H9 (cell line): Measurements from ENCODE around the gene CCDC88A. TPM values are rescaled to one million over a fixed set of nuclear protein-coding genes. Genes with fewer than 3 reads are reported as not detected.
"Not testable (repeated sequence)": the region's sequence is repeated elsewhere in the genome, so short reads cannot be mapped to it uniquely, and the experiment has no call there.

Source experiments
- DNase-seq: peaks from one replicate; pipeline ENCODE4 v3.0.0-alpha.2; 2017
- H2AFZ ChIP-seq: one replicate; pipeline ENCODE4 v1.6.1; 2013; ENCODE audit warnings: mild to moderate bottlenecking, low read length, control low read depth, moderate library complexity
- H2AK5ac ChIP-seq: 2 replicates; pipeline ENCODE4 v1.6.1; 2013; ENCODE audit warnings: low read length, control low read depth, mixed read lengths; ENCODE audit not compliant: insufficient read length
- H2BK120ac ChIP-seq: one replicate; pipeline ENCODE4 v1.6.1; 2013; ENCODE audit warnings: low read depth, mild to moderate bottlenecking, low read length, control low read depth, inconsistent platforms; ENCODE audit not compliant: poor library complexity, severe bottlenecking
- H2BK12ac ChIP-seq: 2 replicates; pipeline ENCODE4 v1.6.1; 2013; ENCODE audit warnings: low read length, control low read depth, mixed read lengths, low read depth; ENCODE audit not compliant: insufficient read length
- H2BK15ac ChIP-seq: 2 replicates; pipeline ENCODE4 v1.6.1; 2013; ENCODE audit warnings: low read depth, low read length, control low read depth
- H2BK20ac ChIP-seq: one replicate; pipeline ENCODE4 v1.6.1; 2013; ENCODE audit warnings: low read depth, mild to moderate bottlenecking, low read length, control low read depth, inconsistent platforms; ENCODE audit not compliant: poor library complexity, severe bottlenecking
- H2BK5ac ChIP-seq: 2 replicates; pipeline ENCODE4 v1.6.1; 2013; ENCODE audit warnings: low read length, control low read depth, mixed read lengths; ENCODE audit not compliant: insufficient read length
- H3K14ac ChIP-seq: 2 replicates; pipeline ENCODE4 v1.6.1; 2013; ENCODE audit warnings: low read length, control low read depth; ENCODE audit not compliant: insufficient read depth
- H3K18ac ChIP-seq: 2 replicates; pipeline ENCODE4 v1.6.1; 2013; ENCODE audit warnings: low read depth, mild to moderate bottlenecking, mixed read lengths, low read length, control low read depth; ENCODE audit not compliant: insufficient read length
- H3K23ac ChIP-seq: 2 replicates; pipeline ENCODE4 v1.6.1; 2013; ENCODE audit warnings: low read length, control low read depth, mixed read lengths, low read depth; ENCODE audit not compliant: insufficient read length
- H3K23me2 ChIP-seq: 2 replicates; pipeline ENCODE4 v1.6.1; 2013; ENCODE audit warnings: low read depth, mild to moderate bottlenecking, mixed read lengths, low read length, control low read depth; ENCODE audit not compliant: insufficient read length, poor library complexity, severe bottlenecking
- H3K27ac ChIP-seq: 2 replicates; pipeline ENCODE4 v1.5.1; 2013; ENCODE audit warnings: low read length, control low read depth, mixed read lengths, low read depth; ENCODE audit not compliant: insufficient read length
- H3K27me3 ChIP-seq: 2 replicates; pipeline ENCODE4 v1.6.1; 2013; ENCODE audit warnings: low read length, control low read depth, inconsistent platforms; ENCODE audit not compliant: insufficient read depth
- H3K4ac ChIP-seq: 2 replicates; pipeline ENCODE4 v1.6.1; 2013; ENCODE audit warnings: low read depth, mild to moderate bottlenecking, control low read depth, inconsistent platforms, low read length, moderate library complexity
- H3K4me1 ChIP-seq: 2 replicates; pipeline ENCODE4 v1.6.1; 2013; ENCODE audit warnings: low read length, control low read depth, inconsistent platforms; ENCODE audit not compliant: insufficient read depth
- H3K4me2 ChIP-seq: 2 replicates; pipeline ENCODE4 v1.6.1; 2013; ENCODE audit warnings: low read length, control low read depth, mixed read lengths; ENCODE audit not compliant: insufficient read length, insufficient read depth
- H3K56ac ChIP-seq: 2 replicates; pipeline ENCODE4 v1.6.1; 2013; ENCODE audit warnings: low read depth, mild to moderate bottlenecking, mixed read lengths, low read length, control low read depth; ENCODE audit not compliant: insufficient read length
- H3K79me1 ChIP-seq: 2 replicates; pipeline ENCODE4 v1.6.1; 2013; ENCODE audit warnings: low read depth, mild to moderate bottlenecking, moderate library complexity, low read length, control low read depth, inconsistent platforms; ENCODE audit not compliant: insufficient read depth, poor library complexity, severe bottlenecking
- H3K79me2 ChIP-seq: 2 replicates; pipeline ENCODE4 v1.6.1; 2013; ENCODE audit warnings: low read length, control low read depth, inconsistent platforms; ENCODE audit not compliant: insufficient read depth
- H3K9ac ChIP-seq: 2 replicates; pipeline ENCODE4 v1.6.1; 2013; ENCODE audit warnings: low read length, control low read depth, mixed read lengths; ENCODE audit not compliant: insufficient read length; ENCODE audit errors: extremely low read depth
- H3K9me3 ChIP-seq: one replicate; pipeline ENCODE4 v1.6.1; 2013; ENCODE audit warnings: low read depth, low read length, inconsistent platforms; ENCODE audit not compliant: control insufficient read depth
- H3T11ph ChIP-seq: one replicate; pipeline ENCODE4 v1.6.1; 2013; ENCODE audit warnings: mild to moderate bottlenecking, low read length, control low read depth, inconsistent platforms
- H4K20me1 ChIP-seq: one replicate; pipeline ENCODE4 v1.6.1; 2013; ENCODE audit not compliant: control insufficient read depth, insufficient read length, insufficient read depth
- H4K5ac ChIP-seq: 2 replicates; pipeline ENCODE4 v1.6.1; 2013; ENCODE audit warnings: low read depth, mild to moderate bottlenecking, mixed read lengths, low read length, control low read depth; ENCODE audit not compliant: insufficient read length
- H4K8ac ChIP-seq: replicated peaks from 2 replicates; pipeline ENCODE4 v1.6.1; 2013; ENCODE audit warnings: low read length, control low read depth, mixed read lengths, low read depth; ENCODE audit not compliant: insufficient read length
- H4K91ac ChIP-seq: 2 replicates; pipeline ENCODE4 v1.6.1; 2013; ENCODE audit warnings: low read depth, mild to moderate bottlenecking, moderate library complexity, mixed read lengths, low read length, control low read depth; ENCODE audit not compliant: insufficient read length
- H3K27ac Mint-ChIP-seq, 3 experiments: 2 replicates in 2 of 3; 3 replicates in 1 of 3; pipeline ENCODE4 v1.8.0; 2020 to 2021; ENCODE audit warnings: mixed read lengths in 3 of 3, mild to moderate bottlenecking in 1 of 3, moderate library complexity in 1 of 3
- H3K27me3 Mint-ChIP-seq: 2 replicates; pipeline ENCODE4 v1.8.0; 2021; ENCODE audit warnings: low read depth, mild to moderate bottlenecking, moderate library complexity, mixed read lengths
- H3K36me3 Mint-ChIP-seq, 3 experiments: 2 replicates in 2 of 3; 3 replicates in 1 of 3; pipeline ENCODE4 v1.8.0; 2020 to 2021; ENCODE audit warnings: low read depth in 3 of 3, mixed read lengths in 3 of 3; ENCODE audit not compliant: insufficient read depth in 1 of 3
- H3K4me1 Mint-ChIP-seq, 2 experiments: 2 replicates each; pipeline ENCODE4 v1.8.0; 2020; ENCODE audit warnings: mixed read lengths in 2 of 2
- H3K4me3 Mint-ChIP-seq, 2 experiments: 2 replicates in 1 of 2; 3 replicates in 1 of 2; pipeline ENCODE4 v1.8.0; 2020 to 2021; ENCODE audit warnings: mild to moderate bottlenecking in 2 of 2, mixed read lengths in 2 of 2, moderate library complexity in 1 of 2
- H3K9me3 Mint-ChIP-seq, 2 experiments: 2 replicates in 1 of 2; 3 replicates in 1 of 2; pipeline ENCODE4 v1.8.0; 2020; ENCODE audit warnings: mild to moderate bottlenecking in 2 of 2, mixed read lengths in 2 of 2, moderate library complexity in 1 of 2
- WGBS: extraction: QIAGEN DNeasy Blood & Tissue Kit; methylation state at CpG from one replicate; pipeline ENCODE4 v1.1.7; 2013; ENCODE audit warnings: missing lambda C conversion rate, low lambda C conversion rate, mixed read lengths; ENCODE audit not compliant: insufficient read length; ENCODE audit errors: extremely low coverage; 5-methylcytosine and 5-hydroxymethylcytosine counted together
- total RNA-seq: library from RNA; stranded (reverse); gene quantifications from 2 replicates; pipeline ENCODE4 v1.2.1, GENCODE V29; 2021
- TF ChIP-seq, protein P1 (sequence below): fragments of 200-600 bp; sonication (generic); conservative IDR thresholded peaks from 3 replicates; pipeline ENCODE4 v1.8.0; 2021; ENCODE audit warnings: antibody characterized with exemption, mild to moderate bottlenecking

Gene CCDC88A
- total RNA-seq, 1 experiment from 2014 or later = 91.8 TPM

GRCh38 chr2:55268288-55268906 is 151.3 kb downstream of the CCDC88A start:
- H4K91ac ChIP-seq = no peak overlapping the region
- H2BK15ac ChIP-seq = no peak overlapping the region
- H4K5ac ChIP-seq = no peak overlapping the region
- TF ChIP-seq, protein P1, sequence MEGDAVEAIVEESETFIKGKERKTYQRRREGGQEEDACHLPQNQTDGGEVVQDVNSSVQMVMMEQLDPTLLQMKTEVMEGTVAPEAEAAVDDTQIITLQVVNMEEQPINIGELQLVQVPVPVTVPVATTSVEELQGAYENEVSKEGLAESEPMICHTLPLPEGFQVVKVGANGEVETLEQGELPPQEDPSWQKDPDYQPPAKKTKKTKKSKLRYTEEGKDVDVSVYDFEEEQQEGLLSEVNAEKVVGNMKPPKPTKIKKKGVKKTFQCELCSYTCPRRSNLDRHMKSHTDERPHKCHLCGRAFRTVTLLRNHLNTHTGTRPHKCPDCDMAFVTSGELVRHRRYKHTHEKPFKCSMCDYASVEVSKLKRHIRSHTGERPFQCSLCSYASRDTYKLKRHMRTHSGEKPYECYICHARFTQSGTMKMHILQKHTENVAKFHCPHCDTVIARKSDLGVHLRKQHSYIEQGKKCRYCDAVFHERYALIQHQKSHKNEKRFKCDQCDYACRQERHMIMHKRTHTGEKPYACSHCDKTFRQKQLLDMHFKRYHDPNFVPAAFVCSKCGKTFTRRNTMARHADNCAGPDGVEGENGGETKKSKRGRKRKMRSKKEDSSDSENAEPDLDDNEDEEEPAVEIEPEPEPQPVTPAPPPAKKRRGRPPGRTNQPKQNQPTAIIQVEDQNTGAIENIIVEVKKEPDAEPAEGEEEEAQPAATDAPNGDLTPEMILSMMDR = no peak
- Mint-ChIP-seq H3K36me3 (peaks cover 0 to 20% (median 18%) of the 10 kb centered on the region in 3 experiments; a peak in 4 of 7 replicates), H3K27ac (peak overlapping the region; percentile 7 to 98 (median 95); a peak in 6 of 7 replicates), H3K4me3 (peak overlapping the region; percentile 82 to 94), H3K4me1 (peaks cover 10 to 13% of the 10 kb centered on the region in 2 experiments), H3K9me3 (no peaks in the 10 kb centered on the region; a peak in 1 of 5 replicates), H3K27me3 (no peaks in the 10 kb centered on the region)
- no peak overlapping the region for H2BK20ac ChIP-seq
- no peak overlapping the region for H3K18ac ChIP-seq
- WGBS = no CpG with 5 or more reads among the region's 13 CpGs
- H3K4ac ChIP-seq = no peak overlapping the region
- H2BK5ac ChIP-seq = no peak overlapping the region
- H3K79me1 ChIP-seq = no peaks in the 10 kb centered on the region
- H3K23ac ChIP-seq = no peak overlapping the region
- H3T11ph ChIP-seq = no peak overlapping the region
- H3K9ac ChIP-seq = peak overlapping the region; percentile 99
- H2BK120ac ChIP-seq = no peak overlapping the region
- no peak overlapping the region for H2AK5ac ChIP-seq
- H3K4me1 ChIP-seq = no peaks in the 10 kb centered on the region; the same call in 1 of the 2 replicates
- no peak overlapping the region for H3K56ac ChIP-seq
- no peaks in the 10 kb centered on the region for H3K27me3 ChIP-seq
- H4K20me1 ChIP-seq = no peaks in the 10 kb centered on the region
- peak overlapping the region; percentile 97 for H3K4me2 ChIP-seq
- H4K8ac ChIP-seq = peak overlapping the region; percentile 86
- no peak for DNase-seq
- no peaks in the 10 kb centered on the region for H3K9me3 ChIP-seq
- no peaks in the 10 kb centered on the region for H3K79me2 ChIP-seq
- peaks cover 8% of the 10 kb centered on the region for H3K23me2 ChIP-seq
- no peak overlapping the region for H2BK12ac ChIP-seq
- H3K14ac ChIP-seq = peak overlapping the region; percentile 94
- no peak overlapping the region for H2AFZ ChIP-seq
- H3K27ac ChIP-seq = peak overlapping the region; percentile 73

GRCh38 chr2:55259586-55259985 is 160.1 kb downstream of the CCDC88A start:
- H2BK120ac ChIP-seq, H3K4me3 Mint-ChIP-seq, H4K5ac ChIP-seq, H3K79me2 ChIP-seq, H3K23me2 ChIP-seq, H2BK20ac ChIP-seq, H2AK5ac ChIP-seq, H2BK5ac ChIP-seq, H3T11ph ChIP-seq, H3K56ac ChIP-seq, H3K9me3 Mint-ChIP-seq, H3K4me1 Mint-ChIP-seq, H3K4ac ChIP-seq, H2BK12ac ChIP-seq, H4K20me1 ChIP-seq, H3K27ac ChIP-seq, H3K27me3 Mint-ChIP-seq, H3K9me3 ChIP-seq, H3K18ac ChIP-seq, H3K4me2 ChIP-seq, H4K8ac ChIP-seq, H3K27ac Mint-ChIP-seq, H3K79me1 ChIP-seq, DNase-seq, H3K4me1 ChIP-seq, H3K9ac ChIP-seq, H2AFZ ChIP-seq, H2BK15ac ChIP-seq, H3K27me3 ChIP-seq, H3K23ac ChIP-seq, H4K91ac ChIP-seq, H3K14ac ChIP-seq: not testable (repeated sequence)
- peaks cover 8 to 56% (median 34%) of the 10 kb centered on the region in 3 experiments; a peak in 6 of 7 replicates for H3K36me3 Mint-ChIP-seq
- no CpG with 5 or more reads among the region's 3 CpGs for WGBS
